Adrenal gland (tissue), 12 donors: ENCODE data around the gene ARFGAP1. TPM values are rescaled to one million over a fixed set of nuclear protein-coding genes. Genes with fewer than 3 reads are reported as not detected.

ENCODE experiments used
- DNase-seq, 7 donors: peaks; one replicate each; pipeline ENCODE4 v3.0.0-alpha.2; 2019 to 2020
- H3K27ac ChIP-seq, 5 donors: fragments of 200-600 bp; sonication (generic) in 4 of 5; 1 replicate in 3 of 5; 2 replicates in 2 of 5; pipeline versions ENCODE4 v1.5.1 to v1.8.0; 2016 to 2020; ENCODE audit warnings: mild to moderate bottlenecking in 1 of 5
- H3K27me3 ChIP-seq: fragments of 200-600 bp; 2 replicates; pipeline ENCODE4 v1.8.0; 2021
- H3K36me3 ChIP-seq, 2 donors: fragments of 200-600 bp; replicated peaks in 1 of 2; 1 replicate in 1 of 2; 2 replicates in 1 of 2; pipeline versions ENCODE4 v1.5.1 to v1.8.0; 2018 to 2022
- H3K4me1 ChIP-seq, 2 donors: fragments of 200-600 bp; replicated peaks in 1 of 2; 1 replicate in 1 of 2; 2 replicates in 1 of 2; pipeline versions ENCODE4 v1.5.1 to v1.8.0; 2018 to 2021
- H3K4me3 ChIP-seq, 4 donors: fragments of 200-600 bp; sonication (generic) in 3 of 4; one replicate each; pipeline ENCODE4 v1.5.1; 2016 to 2018
- H3K9me3 ChIP-seq, 3 donors: fragments of 200-600 bp; sonication (generic) in 1 of 3; replicated peaks in 1 of 3; 1 replicate in 2 of 3; 2 replicates in 1 of 3; pipeline versions ENCODE4 v1.5.1 to v1.8.0; 2016 to 2021
- CTCF ChIP-seq, 6 experiments: fragments of 450-650 bp in 4 of 6; fragments of 200-600 bp in 2 of 6; sonication (generic) in 1 of 6; IDR thresholded peaks; 1 replicate in 5 of 6; 2 replicates in 1 of 6; pipeline versions ENCODE4 v1.5.1 to v1.8.0; 2016 to 2021; ENCODE audit warnings: antibody characterized with exemption in 6 of 6, mild to moderate bottlenecking in 2 of 6, moderate library complexity in 1 of 6
- POLR2A ChIP-seq, 2 donors: fragments of 450-650 bp; IDR thresholded peaks; one replicate each; pipeline ENCODE4 v1.6.1; 2017; ENCODE audit warnings: antibody characterized with exemption in 2 of 2, mild to moderate bottlenecking in 2 of 2, moderate library complexity in 1 of 2
- WGBS, 4 donors: extraction: QIAGEN DNeasy Blood & Tissue Kit in 2 of 4; methylation state at CpG; one replicate each; pipeline versions ENCODE4 v1.1.5 to v1.1.7; 2013 to 2017; 5-methylcytosine and 5-hydroxymethylcytosine counted together
- intact Hi-C, 2 donors: fragments of 100-400 bp; cut with DNase I; formaldehyde crosslinking; loops; one replicate each; pipeline versions ENCODE4 v1.14.1 to v1.15.0; 2022 to 2023
- polyA plus RNA-seq, 3 donors: library from polyadenylated mRNA; stranded (reverse); fragments of 200-250 nt in 2 of 3; fragments of 350-450 nt in 1 of 3; fragmentation: Illumina TruSeq in 1 of 3; extraction: RNeasy Lipid Tissue Mini Kit (QIAGEN cat#74804) in 1 of 3; gene quantifications; one replicate each; pipeline ENCODE4 v1.2.3, GENCODE V29; 2013 to 2014
- total RNA-seq, 9 donors: library from RNA; depleted of rRNA in 4 of 9; stranded (reverse); fragments of >200 nt in 4 of 9; fragments of 120-200 nt in 1 of 9; fragmentation: NEBNext Ultra II Directional in 1 of 9; extraction: Animal tissue kit (Norgen Biotek cat#: 25700) in 1 of 9; gene quantifications; one replicate each; pipeline versions ENCODE4 v1.1.0 to v1.2.4, GENCODE V29; 2013 to 2023
- donor health status: healthy with polysubstance abuse.
- donor health status: Bipolar disorder and iron deficiency.
- donor health status: DM: yes; HTN: yes; CAD: no.
- donor health status: DM: no; HTN: no; CAD: no.
- donor health status: DM: no; HTN: no; CAD: no.
- donor health status: DM: yes; HTN: yes; CAD: no.

Gene ARFGAP1
- total and polyA plus RNA-seq, 12 donors: 13.0 to 286 (median 61.5) TPM

- no peak for TF ChIP-seq CTCF (IDR thresholded peaks at IDR 0.05)
- no peak for TF ChIP-seq POLR2A (IDR thresholded peaks at IDR 0.05)
- WGBS, 4 donors: 46 to 49% (median 47%) methylated on average over 24 to 30 of the region's 30 CpGs
- no peaks in the 10 kb centered on the region for H3K27me3 ChIP-seq
- no peaks in the 10 kb centered on the region for H3K36me3 ChIP-seq
- H3K4me1 ChIP-seq: no peaks in the 10 kb centered on the region
- DNase-seq: no peak
- intact Hi-C loops: no loop called here
- no peak overlapping the region for H3K27ac ChIP-seq
- no peak overlapping the region for H3K4me3 ChIP-seq
- H3K9me3 ChIP-seq: no peaks in the 10 kb centered on the region
Measured at GRCh38 chr20:63261795-63262528, 10.7 kb upstream of the ARFGAP1 start.

- no peaks in the 10 kb centered on the region for H3K4me1 ChIP-seq
- no peak for TF ChIP-seq POLR2A (IDR thresholded peaks at IDR 0.05)
- no peak for TF ChIP-seq CTCF (IDR thresholded peaks at IDR 0.05)
- 78 to 83% (median 80%) methylated on average over 1 to 9 of the region's 9 CpGs for WGBS, 4 donors
- DNase-seq: no peak
- no peaks in the 10 kb centered on the region for H3K36me3 ChIP-seq
- H3K9me3 ChIP-seq: no peaks in the 10 kb centered on the region
- H3K27me3 ChIP-seq: no peaks in the 10 kb centered on the region
- intact Hi-C loops: no loop called here
- H3K27ac ChIP-seq: no peak overlapping the region
- no peak overlapping the region for H3K4me3 ChIP-seq
Measured at GRCh38 chr20:63262836-63263235, 9.8 kb upstream of the ARFGAP1 start.

GRCh38 chr20:63264000-63264399, 8.6 kb upstream of the ARFGAP1 start:
- 48 to 80% (median 76%) methylated on average over 5 to 10 of the region's 10 CpGs for WGBS, 4 donors
- no peak overlapping the region for H3K27ac ChIP-seq
- intact Hi-C loops: no loop called here
- no peaks in the 10 kb centered on the region for H3K27me3 ChIP-seq
- no peaks in the 10 kb centered on the region for H3K9me3 ChIP-seq
- no peak for DNase-seq
- H3K4me1 ChIP-seq: no peaks in the 10 kb centered on the region
- H3K36me3 ChIP-seq: no peaks in the 10 kb centered on the region
- TF ChIP-seq CTCF (IDR thresholded peaks at IDR 0.05): no peak
- TF ChIP-seq POLR2A (IDR thresholded peaks at IDR 0.05): no peak
- no peak overlapping the region for H3K4me3 ChIP-seq

GRCh38 chr20:63264519-63264918, 8.1 kb upstream of the ARFGAP1 start:
- Histone ChIP-seq H3K4me1 (no peaks in the 10 kb centered on the region), H3K27me3 (no peaks in the 10 kb centered on the region), H3K4me3 (no peak overlapping the region), H3K27ac (no peak overlapping the region), H3K36me3 (no peaks in the 10 kb centered on the region), H3K9me3 (no peaks in the 10 kb centered on the region)
- 38 to 61% (median 44%) methylated on average over 12 to 14 of the region's 14 CpGs for WGBS, 4 donors
- intact Hi-C loops: no loop called here
- no peak for DNase-seq
- TF ChIP-seq POLR2A (IDR thresholded peaks at IDR 0.05) (no peak), CTCF (IDR thresholded peaks at IDR 0.05) (no peak)
